ENCODE data around the gene ABCE1. TPM values are rescaled to one million over a fixed set of nuclear protein-coding genes. Genes with fewer than 3 reads are reported as not detected.

Gene ABCE1
- total RNA-seq, 2 donors from 2014 or later = 47.2 to 50.4 TPM

DNA sequence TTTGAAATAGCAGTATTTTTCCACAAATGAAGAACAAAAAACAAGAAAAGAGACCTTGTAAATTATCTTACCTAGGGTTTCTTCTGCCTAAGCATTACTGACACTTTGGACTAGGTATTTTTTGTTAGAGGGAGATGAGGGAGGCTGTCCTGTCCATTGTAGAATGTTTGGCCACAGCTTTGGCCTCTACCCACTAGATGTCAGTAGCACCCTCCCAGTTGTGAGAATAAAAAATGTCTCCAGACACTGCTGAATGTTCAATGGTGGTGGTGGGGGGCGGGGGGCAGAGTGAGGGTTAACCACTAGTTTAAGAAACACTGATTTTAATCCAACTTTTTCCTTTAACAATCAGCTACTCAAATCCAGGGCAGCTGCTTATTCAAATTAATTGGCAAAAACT lies 56.5 kb downstream of the ABCE1 start:
- Histone ChIP-seq H3K27ac (no peak overlapping the region), H3K27me3 (no peaks in the 10 kb centered on the region), H3K4me1 (peaks cover 11% of the 10 kb centered on the region), H3K4me3 (no peak overlapping the region), H3K9me3 (no peaks in the 10 kb centered on the region), H3K36me3 (replicated peaks in 1 of 2; ENCODE audit: insufficient read depth in 1 of 2, low read depth in 2 of 2) (peaks cover 0 to 21% of the 10 kb centered on the region in 2 donors)
- WGBS, 2 donors = 87 to 88% methylated on average over 1 of the region's 1 CpG
- no peak for ATAC-seq
- peak in 3 of 4 donors; percentile 21 to 31 (median 28) for DNase-seq
- intact Hi-C loops (cut with DNase I) = no loop called here
- TF ChIP-seq POLR2A (IDR thresholded peaks at IDR 0.05) = no peak
- TF ChIP-seq, protein P1, sequence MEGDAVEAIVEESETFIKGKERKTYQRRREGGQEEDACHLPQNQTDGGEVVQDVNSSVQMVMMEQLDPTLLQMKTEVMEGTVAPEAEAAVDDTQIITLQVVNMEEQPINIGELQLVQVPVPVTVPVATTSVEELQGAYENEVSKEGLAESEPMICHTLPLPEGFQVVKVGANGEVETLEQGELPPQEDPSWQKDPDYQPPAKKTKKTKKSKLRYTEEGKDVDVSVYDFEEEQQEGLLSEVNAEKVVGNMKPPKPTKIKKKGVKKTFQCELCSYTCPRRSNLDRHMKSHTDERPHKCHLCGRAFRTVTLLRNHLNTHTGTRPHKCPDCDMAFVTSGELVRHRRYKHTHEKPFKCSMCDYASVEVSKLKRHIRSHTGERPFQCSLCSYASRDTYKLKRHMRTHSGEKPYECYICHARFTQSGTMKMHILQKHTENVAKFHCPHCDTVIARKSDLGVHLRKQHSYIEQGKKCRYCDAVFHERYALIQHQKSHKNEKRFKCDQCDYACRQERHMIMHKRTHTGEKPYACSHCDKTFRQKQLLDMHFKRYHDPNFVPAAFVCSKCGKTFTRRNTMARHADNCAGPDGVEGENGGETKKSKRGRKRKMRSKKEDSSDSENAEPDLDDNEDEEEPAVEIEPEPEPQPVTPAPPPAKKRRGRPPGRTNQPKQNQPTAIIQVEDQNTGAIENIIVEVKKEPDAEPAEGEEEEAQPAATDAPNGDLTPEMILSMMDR (IDR thresholded peaks at IDR 0.05) = peak; percentile 21 to 42 (median 29)

DNA sequence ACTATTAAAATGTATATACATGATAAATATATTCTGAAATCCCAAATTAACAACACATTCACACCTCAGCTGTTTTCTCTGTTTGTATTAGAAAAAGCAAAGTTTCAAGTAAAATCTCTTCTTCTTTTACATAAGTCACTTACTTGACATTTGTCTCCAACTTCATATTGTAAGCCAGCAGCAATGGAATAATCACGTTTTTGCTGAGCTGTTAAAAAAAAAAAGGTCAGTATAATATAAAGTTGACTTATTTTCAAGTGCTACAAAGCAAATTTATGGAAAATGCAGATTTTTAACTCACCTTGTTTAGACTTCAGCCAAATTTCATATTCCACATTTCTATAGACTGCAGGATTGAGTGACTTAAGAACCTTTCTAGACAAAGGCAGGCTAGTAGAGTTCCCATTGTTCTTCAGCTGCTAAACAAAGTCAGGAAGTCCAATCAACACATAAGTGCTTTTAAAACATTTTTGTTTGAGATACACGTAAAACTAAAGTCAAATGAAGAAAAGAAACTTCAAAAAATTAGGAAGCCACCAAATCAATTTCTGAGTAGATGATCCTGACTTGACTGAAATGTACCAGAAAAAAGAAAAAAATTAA lies 57.3 kb downstream of the ABCE1 start:
- Histone ChIP-seq H3K36me3 (replicated peaks in 1 of 2; ENCODE audit: insufficient read depth in 1 of 2, low read depth in 2 of 2) (peaks cover 0 to 14% of the 10 kb centered on the region in 2 donors), H3K27ac (no peak overlapping the region), H3K9me3 (no peaks in the 10 kb centered on the region), H3K4me3 (no peak overlapping the region), H3K4me1 (peaks cover 11% of the 10 kb centered on the region), H3K27me3 (no peaks in the 10 kb centered on the region)
- no peak for ATAC-seq
- intact Hi-C loops (cut with DNase I) = no loop called here
- DNase-seq = no peak
- TF ChIP-seq, protein P1 (IDR thresholded peaks at IDR 0.05) = no peak
- TF ChIP-seq POLR2A (IDR thresholded peaks at IDR 0.05) = no peak
- WGBS, 2 donors = 69 to 74% methylated on average over 2 of the region's 2 CpGs

DNA sequence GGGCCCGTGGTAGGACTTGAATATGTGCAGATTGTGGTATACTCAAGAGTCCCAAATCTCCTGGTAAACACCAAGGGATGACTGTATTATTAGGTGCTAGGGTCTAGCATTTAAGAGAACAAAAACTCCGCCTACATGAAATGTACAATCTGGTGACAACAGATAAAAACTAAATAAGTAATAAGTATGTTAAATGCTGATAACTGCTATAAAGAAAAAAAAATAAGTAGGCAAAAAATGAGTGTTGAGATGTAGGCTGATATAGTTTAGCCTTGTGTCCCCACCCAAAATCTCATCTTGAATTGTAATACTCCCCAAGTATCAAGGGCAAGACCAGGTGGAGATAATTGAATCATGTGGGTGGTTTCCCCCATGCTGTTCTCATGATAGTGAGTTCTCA lies 58.9 kb downstream of the ABCE1 start:
- no peaks in the 10 kb centered on the region for H3K9me3 ChIP-seq
- intact Hi-C loops (cut with DNase I) = no loop called here
- H3K4me1 ChIP-seq = peaks cover 11% of the 10 kb centered on the region
- 91 to 98% methylated on average over 2 of the region's 2 CpGs for whole genome bisulfite sequencing, 2 donors
- TF ChIP-seq POLR2A (IDR thresholded peaks at IDR 0.05) = no peak
- TF ChIP-seq, protein P1 (IDR thresholded peaks at IDR 0.05) = no peak
- H3K4me3 ChIP-seq = no peak overlapping the region
- peaks cover 6 to 15% of the 10 kb centered on the region in 2 donors for H3K36me3 ChIP-seq (replicated peaks in 1 of 2; ENCODE audit: insufficient read depth in 1 of 2, low read depth in 2 of 2)
- ATAC-seq = no peak
- H3K27me3 ChIP-seq = no peaks in the 10 kb centered on the region
- no peak overlapping the region for H3K27ac ChIP-seq
- DNase-seq = no peak

DNA sequence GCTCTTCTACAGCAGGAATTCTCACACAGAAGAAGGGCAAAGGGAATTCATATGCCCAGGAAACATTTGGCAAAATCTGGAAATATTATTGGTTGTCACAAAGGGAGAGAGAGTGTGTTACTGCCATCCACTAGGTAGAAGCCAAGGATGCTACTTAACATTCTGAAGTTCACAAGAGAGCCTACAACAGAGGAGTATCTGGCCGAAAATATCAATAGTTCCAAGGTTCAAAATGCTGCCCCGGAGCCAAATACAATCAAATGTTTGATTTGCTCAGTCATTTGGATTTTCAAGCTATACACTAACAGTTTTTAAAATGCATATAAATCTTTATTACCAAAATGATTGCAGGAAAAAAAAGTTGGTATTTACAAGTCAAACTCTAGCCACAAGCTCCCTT lies 63.4 kb downstream of the ABCE1 start:
- H3K36me3 ChIP-seq (replicated peaks in 1 of 2; ENCODE audit: insufficient read depth in 1 of 2, low read depth in 2 of 2) = peaks cover 6 to 8% of the 10 kb centered on the region in 2 donors
- H3K4me1 ChIP-seq = no peaks in the 10 kb centered on the region
- no peak overlapping the region for H3K4me3 ChIP-seq

DNA sequence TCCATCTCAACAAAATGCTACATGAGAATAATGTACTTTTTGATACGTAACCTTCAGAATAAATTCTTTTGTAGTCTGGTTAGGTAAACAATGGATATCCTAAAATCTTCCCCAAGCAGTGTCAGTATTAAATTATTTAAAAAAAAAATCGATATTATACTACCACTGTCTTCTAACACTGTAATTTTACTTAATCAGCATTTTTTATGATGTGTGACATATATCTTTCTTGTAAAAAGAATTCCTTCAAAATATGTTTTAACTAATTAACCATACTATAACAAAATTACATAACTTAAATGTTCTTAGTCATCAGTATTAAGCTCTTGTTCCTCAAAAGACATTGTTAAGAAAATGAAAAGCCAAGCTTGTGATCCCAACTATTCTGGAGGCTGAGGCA lies 69.8 kb downstream of the ABCE1 start:
- intact Hi-C loops (cut with DNase I) = no loop called here
- Histone ChIP-seq H3K36me3 (replicated peaks in 1 of 2; ENCODE audit: insufficient read depth in 1 of 2, low read depth in 2 of 2) (peaks cover 0 to 9% of the 10 kb centered on the region in 2 donors), H3K4me1 (peaks cover 11% of the 10 kb centered on the region), H3K27me3 (no peaks in the 10 kb centered on the region), H3K27ac (no peak overlapping the region), H3K9me3 (no peaks in the 10 kb centered on the region), H3K4me3 (no peak overlapping the region)
- DNase-seq = no peak
- 86 to 94% methylated on average over 2 of the region's 2 CpGs for WGBS, 2 donors
- no peak for TF ChIP-seq POLR2A (IDR thresholded peaks at IDR 0.05)
- TF ChIP-seq, protein P1 (IDR thresholded peaks at IDR 0.05) = no peak
- no peak for ATAC-seq

More for the DNA sequence above, 63.4 kb downstream of the ABCE1 start:
- H3K27ac ChIP-seq = no peak overlapping the region
- no peaks in the 10 kb centered on the region for H3K27me3 ChIP-seq
- intact Hi-C loops (cut with DNase I) = no loop called here
- TF ChIP-seq POLR2A (IDR thresholded peaks at IDR 0.05) = no peak
- no peaks in the 10 kb centered on the region for H3K9me3 ChIP-seq
- no peak for ATAC-seq
- 27 to 39% methylated on average over 2 of the region's 2 CpGs for WGBS, 2 donors
- no peak for DNase-seq
